ENCODE data around the gene PAWR.

Gene PAWR

GRCh38 chr12:79559591-79559990, 131.2 kb downstream of the PAWR start:
- Histone ChIP-seq H3K36me3 (ENCODE audit: insufficient read depth, low read length) (peaks cover 2% of the 10 kb centered on the region), H2AFZ (ENCODE audit: low read depth, low read length) (no peak overlapping the region), H3K4me1 (ENCODE audit: insufficient read depth, low read length) (no peaks in the 10 kb centered on the region), H3K4me3 (ENCODE audit: low read length) (no peak overlapping the region), H3K9me3 (ENCODE audit: low read length) (peaks cover 18% of the 10 kb centered on the region), H3K27me3 (ENCODE audit: insufficient read depth, low read length) (no peaks in the 10 kb centered on the region)

GRCh38 chr12:79558924-79559469, 131.8 kb downstream of the PAWR start:
- Histone ChIP-seq H3K4me1 (ENCODE audit: insufficient read depth, low read length) (no peaks in the 10 kb centered on the region), H3K4me3 (ENCODE audit: low read length) (no peak overlapping the region), H3K27me3 (ENCODE audit: insufficient read depth, low read length) (no peaks in the 10 kb centered on the region), H3K36me3 (ENCODE audit: insufficient read depth, low read length) (peaks cover 5% of the 10 kb centered on the region), H2AFZ (ENCODE audit: low read depth, low read length) (no peak overlapping the region), H3K9me3 (ENCODE audit: low read length) (peaks cover 18% of the 10 kb centered on the region)

GRCh38 chr12:79557690-79558315, 133.0 kb downstream of the PAWR start:
- Histone ChIP-seq H3K4me1 (ENCODE audit: insufficient read depth, low read length) (no peaks in the 10 kb centered on the region), H3K9me3 (ENCODE audit: low read length) (peaks cover 22% of the 10 kb centered on the region), H3K36me3 (ENCODE audit: insufficient read depth, low read length) (peaks cover 6% of the 10 kb centered on the region), H2AFZ (ENCODE audit: low read depth, low read length) (no peak overlapping the region), H3K4me3 (ENCODE audit: low read length) (no peak overlapping the region), H3K27me3 (ENCODE audit: insufficient read depth, low read length) (no peaks in the 10 kb centered on the region)

- Histone ChIP-seq H3K36me3 (ENCODE audit: insufficient read depth, low read length) (peaks cover 6% of the 10 kb centered on the region), H3K4me1 (ENCODE audit: insufficient read depth, low read length) (no peaks in the 10 kb centered on the region), H3K27me3 (ENCODE audit: insufficient read depth, low read length) (no peaks in the 10 kb centered on the region), H3K4me3 (ENCODE audit: low read length) (no peak overlapping the region), H2AFZ (ENCODE audit: low read depth, low read length) (no peak overlapping the region), H3K9me3 (ENCODE audit: low read length) (peaks cover 5% of the 10 kb centered on the region)
These were observed 135.5 kb downstream of the PAWR start for GRCh38 chr12:79555028-79555925.

GRCh38 chr12:79553863-79554574, 136.7 kb downstream of the PAWR start:
- no peak overlapping the region for H3K4me3 ChIP-seq (ENCODE audit: low read length)
- H3K9me3 ChIP-seq (ENCODE audit: low read length), result peaks cover 5% of the 10 kb centered on the region
- H3K4me1 ChIP-seq (ENCODE audit: insufficient read depth, low read length), result no peaks in the 10 kb centered on the region
- no peaks in the 10 kb centered on the region for H3K27me3 ChIP-seq (ENCODE audit: insufficient read depth, low read length)
- H3K36me3 ChIP-seq (ENCODE audit: insufficient read depth, low read length), result peaks cover 6% of the 10 kb centered on the region
- no peak overlapping the region for H2AFZ ChIP-seq (ENCODE audit: low read depth, low read length)

- no peaks in the 10 kb centered on the region for H3K27me3 ChIP-seq (ENCODE audit: insufficient read depth, low read length)
- no peaks in the 10 kb centered on the region for H3K4me1 ChIP-seq (ENCODE audit: insufficient read depth, low read length)
- peaks cover 5% of the 10 kb centered on the region for H3K9me3 ChIP-seq (ENCODE audit: low read length)
- peaks cover 6% of the 10 kb centered on the region for H3K36me3 ChIP-seq (ENCODE audit: insufficient read depth, low read length)
- no peak overlapping the region for H2AFZ ChIP-seq (ENCODE audit: low read depth, low read length)
- H3K4me3 ChIP-seq (ENCODE audit: low read length), result no peak overlapping the region
These were observed 138.6 kb downstream of the PAWR start for GRCh38 chr12:79552192-79552591.

- Histone ChIP-seq H3K4me1 (ENCODE audit: insufficient read depth, low read length) (no peaks in the 10 kb centered on the region), H3K27me3 (ENCODE audit: insufficient read depth, low read length) (no peaks in the 10 kb centered on the region), H3K9me3 (ENCODE audit: low read length) (peaks cover 5% of the 10 kb centered on the region), H2AFZ (ENCODE audit: low read depth, low read length) (no peak overlapping the region), H3K4me3 (ENCODE audit: low read length) (no peak overlapping the region), H3K36me3 (ENCODE audit: insufficient read depth, low read length) (peaks cover 6% of the 10 kb centered on the region)
These were observed 141.1 kb downstream of the PAWR start for GRCh38 chr12:79549531-79550271.

- H2AFZ ChIP-seq (ENCODE audit: low read depth, low read length), result no peak overlapping the region
- H3K4me1 ChIP-seq (ENCODE audit: insufficient read depth, low read length), result no peaks in the 10 kb centered on the region
- peaks cover 4% of the 10 kb centered on the region for H3K9me3 ChIP-seq (ENCODE audit: low read length)
- peaks cover 3% of the 10 kb centered on the region for H3K36me3 ChIP-seq (ENCODE audit: insufficient read depth, low read length)
- no peaks in the 10 kb centered on the region for H3K27me3 ChIP-seq (ENCODE audit: insufficient read depth, low read length)
- H3K4me3 ChIP-seq (ENCODE audit: low read length), result no peak overlapping the region
These were observed 142.2 kb downstream of the PAWR start for GRCh38 chr12:79548610-79548924.

GRCh38 chr12:79547735-79548609, 142.8 kb downstream of the PAWR start:
- H3K36me3 ChIP-seq (ENCODE audit: insufficient read depth, low read length), result peaks cover 1% of the 10 kb centered on the region
- H3K4me1 ChIP-seq (ENCODE audit: insufficient read depth, low read length), result no peaks in the 10 kb centered on the region
- peaks cover under 1% of the 10 kb centered on the region for H3K9me3 ChIP-seq (ENCODE audit: low read length)
- H3K4me3 ChIP-seq (ENCODE audit: low read length), result no peak overlapping the region
- H2AFZ ChIP-seq (ENCODE audit: low read depth, low read length), result no peak overlapping the region
- no peaks in the 10 kb centered on the region for H3K27me3 ChIP-seq (ENCODE audit: insufficient read depth, low read length)

GRCh38 chr12:79547044-79547734, 143.6 kb downstream of the PAWR start:
- H3K36me3 ChIP-seq (ENCODE audit: insufficient read depth, low read length), result no peaks in the 10 kb centered on the region
- no peaks in the 10 kb centered on the region for H3K4me1 ChIP-seq (ENCODE audit: insufficient read depth, low read length)
- no peaks in the 10 kb centered on the region for H3K9me3 ChIP-seq (ENCODE audit: low read length)
- H2AFZ ChIP-seq (ENCODE audit: low read depth, low read length), result no peak overlapping the region
- no peak overlapping the region for H3K4me3 ChIP-seq (ENCODE audit: low read length)
- no peaks in the 10 kb centered on the region for H3K27me3 ChIP-seq (ENCODE audit: insufficient read depth, low read length)

GRCh38 chr12:79546466-79547043, 144.2 kb downstream of the PAWR start:
- Histone ChIP-seq H3K9me3 (ENCODE audit: low read length) (no peaks in the 10 kb centered on the region), H3K27me3 (ENCODE audit: insufficient read depth, low read length) (no peaks in the 10 kb centered on the region), H2AFZ (ENCODE audit: low read depth, low read length) (no peak overlapping the region), H3K36me3 (ENCODE audit: insufficient read depth, low read length) (no peaks in the 10 kb centered on the region), H3K4me1 (ENCODE audit: insufficient read depth, low read length) (no peaks in the 10 kb centered on the region), H3K4me3 (ENCODE audit: low read length) (no peak overlapping the region)
